ENCODE measurements around the gene RAI1. TPM values are rescaled to one million over a fixed set of nuclear protein-coding genes. Genes with fewer than 3 reads are reported as not detected.

The RAI1 gene
- total and polyA plus RNA-seq, 2 donors, result 4.3 to 10.9 TPM

DNA sequence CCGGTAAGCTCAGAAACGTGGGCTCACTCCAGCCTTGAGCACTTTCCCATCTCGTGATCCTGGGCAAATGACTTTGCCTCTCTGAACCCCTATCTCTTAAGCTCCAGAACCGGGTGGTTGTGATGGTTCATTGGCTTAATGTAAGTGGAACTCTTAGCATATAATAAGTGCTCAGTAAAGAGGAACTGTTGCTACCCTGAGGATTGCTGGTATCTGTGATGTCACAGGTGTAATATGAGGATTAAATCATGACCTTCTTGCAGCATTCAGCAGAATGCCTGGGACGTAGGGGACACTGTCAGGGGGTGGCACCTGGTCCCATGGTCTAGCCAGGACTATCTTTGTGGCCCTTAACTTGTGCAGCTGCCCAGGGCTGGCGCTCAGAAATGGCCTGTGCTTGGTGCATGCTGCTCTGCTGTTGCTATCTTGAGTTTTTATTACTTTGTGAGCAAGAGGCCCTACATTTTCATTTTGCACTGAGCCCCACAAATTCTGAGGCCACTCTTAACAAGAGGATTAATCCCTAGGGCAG lies 86.7 kb downstream of the RAI1 start:
- H3K4me1 ChIP-seq (ENCODE audit: control insufficient read depth in 2 of 2, insufficient read depth in 2 of 2, low read length in 2 of 2), result peaks cover 27 to 65% of the 10 kb centered on the region in 2 donors
- H3K4me3 ChIP-seq (ENCODE audit: low read length in 2 of 2), result no peak overlapping the region
- H3K36me3 ChIP-seq (ENCODE audit: control insufficient read depth in 2 of 2, insufficient read depth in 2 of 2, low read length in 1 of 2), result peaks cover 4% of the 10 kb centered on the region in 2 donors
- WGBS, result 93% methylated on average over 6 of the region's 6 CpGs
- DNase-seq (ENCODE audit: low read depth in 6 of 9, low spot score in 9 of 9), result no peak
- no peaks in the 10 kb centered on the region for H3K9me3 ChIP-seq (ENCODE audit: control insufficient read depth in 2 of 2, insufficient read depth in 1 of 2, low read length in 1 of 2)
- H3K27ac ChIP-seq (ENCODE audit: low read depth in 1 of 2, low read length in 1 of 2), result no peak overlapping the region
- no peaks in the 10 kb centered on the region for H3K27me3 ChIP-seq (ENCODE audit: control insufficient read depth in 2 of 2, insufficient read depth in 1 of 2, low read length in 1 of 2)

GRCh38 chr17:17768424-17769088 lies 87.3 kb downstream of the RAI1 start:
- H3K36me3 ChIP-seq (ENCODE audit: control insufficient read depth in 2 of 2, insufficient read depth in 2 of 2, low read length in 1 of 2), result peaks cover 4 to 5% of the 10 kb centered on the region in 2 donors
- 59% methylated on average over 14 of the region's 14 CpGs for WGBS
- no peak for DNase-seq (ENCODE audit: low read depth in 6 of 9, low spot score in 9 of 9)
- H3K27me3 ChIP-seq (ENCODE audit: control insufficient read depth in 2 of 2, insufficient read depth in 1 of 2, low read length in 1 of 2), result no peaks in the 10 kb centered on the region
- no peak overlapping the region for H3K27ac ChIP-seq (ENCODE audit: low read depth in 1 of 2, low read length in 1 of 2)
- H3K4me1 ChIP-seq (ENCODE audit: control insufficient read depth in 2 of 2, insufficient read depth in 2 of 2, low read length in 2 of 2), result peaks cover 26 to 59% of the 10 kb centered on the region in 2 donors
- H3K9me3 ChIP-seq (ENCODE audit: control insufficient read depth in 2 of 2, insufficient read depth in 1 of 2, low read length in 1 of 2), result no peaks in the 10 kb centered on the region
- no peak overlapping the region for H3K4me3 ChIP-seq (ENCODE audit: low read length in 2 of 2)

DNA sequence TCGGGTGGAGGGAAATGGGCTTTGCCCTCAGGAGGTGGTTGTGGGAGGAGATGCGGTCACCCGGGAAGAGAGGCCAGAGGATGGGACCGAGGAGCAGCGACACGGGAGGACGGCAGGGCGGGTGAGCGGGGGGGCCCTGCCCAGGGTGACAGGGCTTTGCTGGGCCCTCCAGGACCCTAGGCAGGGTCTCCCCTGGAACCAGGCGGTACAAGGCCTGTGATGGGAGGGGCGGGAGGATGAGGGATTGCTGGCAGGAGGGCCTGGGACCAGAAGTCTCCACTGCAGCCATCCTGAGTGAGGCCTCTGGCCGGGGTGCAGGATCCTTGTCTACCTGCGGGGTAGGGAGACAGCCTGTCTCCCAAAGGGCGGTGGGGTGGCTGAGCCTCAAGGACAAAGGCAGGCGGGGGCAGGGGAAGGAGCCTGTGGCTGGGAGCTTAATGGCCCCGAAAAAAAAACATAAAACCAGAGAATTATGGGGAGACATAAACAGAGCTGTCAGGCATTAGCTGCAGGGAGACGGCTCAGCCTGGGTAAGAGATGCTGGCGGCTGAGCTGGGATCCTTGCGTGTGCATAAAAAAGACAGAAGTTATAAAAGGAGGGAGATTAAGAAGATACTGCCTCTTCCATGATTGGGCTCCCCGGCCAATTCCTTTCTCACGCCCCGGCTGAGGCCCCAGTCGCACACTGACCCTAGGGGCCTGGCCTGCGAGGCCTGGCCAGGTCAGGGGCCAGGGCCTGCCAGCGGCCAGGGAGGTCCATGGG lies 88.8 kb downstream of the RAI1 start:
- DNase-seq (ENCODE audit: low read depth in 6 of 9, low spot score in 9 of 9), result no peak
- peaks cover 3 to 6% of the 10 kb centered on the region in 2 donors for H3K36me3 ChIP-seq (ENCODE audit: control insufficient read depth in 2 of 2, insufficient read depth in 2 of 2, low read length in 1 of 2)
- H3K4me3 ChIP-seq (ENCODE audit: low read length in 2 of 2), result no peak overlapping the region
- 97% methylated on average over 25 of the region's 25 CpGs for WGBS
- H3K27ac ChIP-seq (ENCODE audit: low read depth in 1 of 2, low read length in 1 of 2), result no peak overlapping the region
- H3K27me3 ChIP-seq (ENCODE audit: control insufficient read depth in 2 of 2, insufficient read depth in 1 of 2, low read length in 1 of 2), result no peaks in the 10 kb centered on the region
- H3K9me3 ChIP-seq (ENCODE audit: control insufficient read depth in 2 of 2, insufficient read depth in 1 of 2, low read length in 1 of 2), result no peaks in the 10 kb centered on the region
- H3K4me1 ChIP-seq (ENCODE audit: control insufficient read depth in 2 of 2, insufficient read depth in 2 of 2, low read length in 2 of 2), result peaks cover 13 to 50% of the 10 kb centered on the region in 2 donors

DNA sequence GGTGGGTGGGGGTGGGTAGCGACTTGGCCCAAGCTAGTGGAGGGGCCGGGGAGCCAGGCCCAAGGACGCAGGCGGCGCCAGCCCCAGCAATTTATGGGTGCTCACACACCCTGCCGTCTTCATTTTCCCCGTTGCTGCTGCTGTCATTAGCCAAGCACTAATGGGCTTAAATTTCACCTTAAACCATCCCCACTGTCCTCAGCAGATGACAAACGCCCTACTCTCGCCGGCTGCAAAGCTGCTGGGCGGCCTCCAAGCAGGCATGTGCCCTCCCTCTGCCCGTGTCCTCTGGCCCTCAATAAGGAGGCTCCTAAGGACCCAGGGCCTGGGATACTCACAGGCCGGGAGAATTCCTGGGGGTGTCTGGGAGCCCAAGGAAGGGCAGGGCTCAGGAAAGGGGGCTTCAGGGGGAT lies 89.4 kb downstream of the RAI1 start:
- H3K9me3 ChIP-seq (ENCODE audit: control insufficient read depth in 2 of 2, insufficient read depth in 1 of 2, low read length in 1 of 2), result no peaks in the 10 kb centered on the region
- 98% methylated on average over 13 of the region's 13 CpGs for WGBS
- no peak overlapping the region for H3K4me3 ChIP-seq (ENCODE audit: low read length in 2 of 2)
- no peak overlapping the region for H3K27ac ChIP-seq (ENCODE audit: low read depth in 1 of 2, low read length in 1 of 2)
- peaks cover 0 to 3% of the 10 kb centered on the region in 2 donors for H3K36me3 ChIP-seq (ENCODE audit: control insufficient read depth in 2 of 2, insufficient read depth in 2 of 2, low read length in 1 of 2)
- peaks cover 9 to 45% of the 10 kb centered on the region in 2 donors for H3K4me1 ChIP-seq (ENCODE audit: control insufficient read depth in 2 of 2, insufficient read depth in 2 of 2, low read length in 2 of 2)
- DNase-seq (ENCODE audit: low read depth in 6 of 9, low spot score in 9 of 9), result no peak
- no peaks in the 10 kb centered on the region for H3K27me3 ChIP-seq (ENCODE audit: control insufficient read depth in 2 of 2, insufficient read depth in 1 of 2, low read length in 1 of 2)

DNA sequence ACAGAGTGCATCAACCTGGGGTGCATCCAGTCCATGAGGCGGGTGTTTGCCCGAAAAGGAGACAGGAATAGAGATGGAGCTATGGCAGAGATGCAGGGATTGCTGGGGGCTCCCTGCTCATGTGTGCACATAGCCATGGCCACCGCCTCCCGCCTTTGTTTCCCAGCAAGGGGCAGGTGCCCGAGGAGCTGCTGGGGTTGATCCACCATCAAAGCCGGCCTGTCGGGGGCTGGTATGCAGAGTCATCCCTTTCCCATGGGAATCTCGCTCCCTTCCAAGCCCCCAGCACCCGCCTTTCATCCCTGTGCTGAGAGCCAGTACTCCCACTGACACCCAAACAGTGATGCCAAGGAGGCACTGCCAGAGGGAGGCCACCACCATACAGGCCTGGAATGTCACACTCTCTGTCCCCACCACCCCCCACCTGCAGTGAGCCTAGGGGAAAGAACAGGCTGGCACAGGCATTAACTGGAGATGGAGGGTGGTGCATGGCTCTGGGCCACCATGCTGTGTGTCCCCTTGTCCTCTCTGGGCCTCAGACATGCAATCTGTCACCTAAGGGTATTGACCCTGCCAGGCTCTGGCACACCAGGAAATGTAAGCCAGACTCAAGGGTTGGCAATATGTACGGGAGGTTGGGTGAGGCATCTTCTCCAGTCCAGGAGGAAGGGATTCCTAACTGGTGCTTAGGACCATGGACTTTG lies 90.4 kb downstream of the RAI1 start:
- Histone ChIP-seq H3K9me3 (ENCODE audit: control insufficient read depth in 2 of 2, insufficient read depth in 1 of 2, low read length in 1 of 2) (no peaks in the 10 kb centered on the region), H3K36me3 (ENCODE audit: control insufficient read depth in 2 of 2, insufficient read depth in 2 of 2, low read length in 1 of 2) (peaks cover 0 to 3% of the 10 kb centered on the region in 2 donors), H3K27ac (ENCODE audit: low read depth in 1 of 2, low read length in 1 of 2) (no peak overlapping the region), H3K4me3 (ENCODE audit: low read length in 2 of 2) (no peak overlapping the region), H3K27me3 (ENCODE audit: control insufficient read depth in 2 of 2, insufficient read depth in 1 of 2, low read length in 1 of 2) (no peaks in the 10 kb centered on the region), H3K4me1 (ENCODE audit: control insufficient read depth in 2 of 2, insufficient read depth in 2 of 2, low read length in 2 of 2) (peaks cover under 1 to 34% of the 10 kb centered on the region in 2 donors)
- 96% methylated on average over 10 of the region's 10 CpGs for WGBS
- no peak for DNase-seq (ENCODE audit: low read depth in 6 of 9, low spot score in 9 of 9)

DNA sequence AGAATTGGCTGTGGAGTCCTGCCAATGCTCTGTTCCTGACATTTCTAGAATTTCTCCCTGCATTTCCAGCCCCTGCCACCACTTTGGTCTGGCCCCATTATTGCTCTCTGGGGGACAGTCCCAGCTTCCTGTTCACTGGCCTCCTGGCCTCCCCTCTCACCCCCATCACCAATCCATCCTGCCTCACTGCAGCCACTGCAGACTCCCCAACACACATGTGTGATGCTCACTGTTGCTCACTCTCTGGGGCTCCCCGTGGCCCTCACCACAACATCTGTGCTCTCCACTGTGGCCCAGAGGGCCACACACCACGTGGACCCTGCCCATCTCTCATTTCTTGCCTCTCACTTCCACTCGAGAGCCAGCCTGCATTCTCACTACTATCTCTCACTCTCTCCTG lies 91.0 kb downstream of the RAI1 start:
- 77% methylated on average over 3 of the region's 3 CpGs for WGBS
- Histone ChIP-seq H3K4me1 (ENCODE audit: control insufficient read depth in 2 of 2, insufficient read depth in 2 of 2, low read length in 2 of 2) (peaks cover 0 to 29% of the 10 kb centered on the region in 2 donors), H3K27ac (ENCODE audit: low read depth in 1 of 2, low read length in 1 of 2) (no peak overlapping the region), H3K27me3 (ENCODE audit: control insufficient read depth in 2 of 2, insufficient read depth in 1 of 2, low read length in 1 of 2) (no peaks in the 10 kb centered on the region), H3K36me3 (ENCODE audit: control insufficient read depth in 2 of 2, insufficient read depth in 2 of 2, low read length in 1 of 2) (peaks cover 0 to 3% of the 10 kb centered on the region in 2 donors), H3K9me3 (ENCODE audit: control insufficient read depth in 2 of 2, insufficient read depth in 1 of 2, low read length in 1 of 2) (no peaks in the 10 kb centered on the region), H3K4me3 (ENCODE audit: low read length in 2 of 2) (no peak overlapping the region)
- no peak for DNase-seq (ENCODE audit: low read depth in 6 of 9, low spot score in 9 of 9)

- Histone ChIP-seq H3K9me3 (ENCODE audit: control insufficient read depth in 2 of 2, insufficient read depth in 1 of 2, low read length in 1 of 2) (no peaks in the 10 kb centered on the region), H3K27me3 (ENCODE audit: control insufficient read depth in 2 of 2, insufficient read depth in 1 of 2, low read length in 1 of 2) (no peaks in the 10 kb centered on the region), H3K36me3 (ENCODE audit: control insufficient read depth in 2 of 2, insufficient read depth in 2 of 2, low read length in 1 of 2) (peaks cover 4 to 6% of the 10 kb centered on the region in 2 donors), H3K4me3 (ENCODE audit: low read length in 2 of 2) (no peak overlapping the region), H3K27ac (ENCODE audit: low read depth in 1 of 2, low read length in 1 of 2) (no peak overlapping the region), H3K4me1 (ENCODE audit: control insufficient read depth in 2 of 2, insufficient read depth in 2 of 2, low read length in 2 of 2) (peaks cover 0 to 26% of the 10 kb centered on the region in 2 donors)
- DNase-seq (ENCODE audit: low read depth in 6 of 9, low spot score in 9 of 9), result no peak
- WGBS, result 90% methylated on average over 21 of the region's 21 CpGs
These were observed 93.0 kb downstream of the RAI1 start for GRCh38 chr17:17774009-17774881.

DNA sequence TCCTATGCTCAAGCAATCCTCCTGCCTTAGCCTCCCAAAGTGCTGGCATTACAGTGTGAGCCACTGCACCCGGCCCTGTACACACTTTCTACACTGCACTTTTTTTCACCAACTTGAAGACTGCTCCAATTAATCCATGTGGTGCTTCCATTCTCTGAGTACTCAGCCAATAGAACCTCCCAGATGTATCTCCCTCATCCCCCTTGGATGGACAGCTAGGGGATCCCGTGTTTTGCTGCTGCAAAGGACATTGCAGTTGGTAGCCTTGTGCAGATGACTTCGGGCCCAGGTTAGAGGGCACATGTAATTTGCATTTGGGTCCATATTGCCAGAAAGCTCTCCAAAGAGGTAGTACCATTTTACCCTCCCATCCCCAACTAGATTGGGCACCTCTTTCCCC lies 95.6 kb downstream of the RAI1 start:
- no peaks in the 10 kb centered on the region for H3K9me3 ChIP-seq (ENCODE audit: control insufficient read depth in 2 of 2, insufficient read depth in 1 of 2, low read length in 1 of 2)
- H3K27ac ChIP-seq (ENCODE audit: low read depth in 1 of 2, low read length in 1 of 2), result no peak overlapping the region
- H3K4me3 ChIP-seq (ENCODE audit: low read length in 2 of 2), result no peak overlapping the region
- WGBS, result 82% methylated on average over 3 of the region's 3 CpGs
- H3K27me3 ChIP-seq (ENCODE audit: control insufficient read depth in 2 of 2, insufficient read depth in 1 of 2, low read length in 1 of 2), result peaks cover 0 to 17% of the 10 kb centered on the region in 2 donors
- peaks cover 4 to 6% of the 10 kb centered on the region in 2 donors for H3K36me3 ChIP-seq (ENCODE audit: control insufficient read depth in 2 of 2, insufficient read depth in 2 of 2, low read length in 1 of 2)
- DNase-seq (ENCODE audit: low read depth in 6 of 9, low spot score in 9 of 9), result no peak
- peaks cover 7 to 43% of the 10 kb centered on the region in 2 donors for H3K4me1 ChIP-seq (ENCODE audit: control insufficient read depth in 2 of 2, insufficient read depth in 2 of 2, low read length in 2 of 2)
